ENCODE measurements around the gene CALHM3. TPM values are rescaled to one million over a fixed set of nuclear protein-coding genes. Genes with fewer than 3 reads are reported as not detected.

Gene CALHM3
- total and polyA plus RNA-seq, 2 donors (not counting 3 experiments of a cell fraction or from before 2014, with no cell fraction given) = not detected

GRCh38 chr10:103519798-103520197, 40.8 kb upstream of the CALHM3 start:
- dilution Hi-C loops (cut with MboI; ENCODE audit: extremely low pct_ligation_motif_present, low sequenced_read_pairs) = no loop called here
- Histone ChIP-seq H4K20me1 (replicated peaks; ENCODE audit: control insufficient read depth, extremely low read depth, insufficient read depth, low read length) (no peaks in the 10 kb centered on the region), H3K9ac (replicated peaks; ENCODE audit: extremely low read depth, insufficient read depth, low read length) (no peak overlapping the region), H3K4me1 (ENCODE audit: control insufficient read depth, extremely low read depth, insufficient read depth, low read length) (peaks cover 8% of the 10 kb centered on the region), H3K9me3 (replicated peaks; ENCODE audit: control insufficient read depth, insufficient read depth, low read length) (no peaks in the 10 kb centered on the region), H3K36me3 (ENCODE audit: control insufficient read depth in 2 of 2, extremely low read depth in 1 of 2, insufficient read depth in 2 of 2, low read length in 2 of 2) (no peaks in the 10 kb centered on the region), H3K79me2 (ENCODE audit: control insufficient read depth, insufficient read depth, low read length) (no peaks in the 10 kb centered on the region), H3K9me1 (replicated peaks; ENCODE audit: control insufficient read depth, extremely low read depth, insufficient read depth, low read length) (no peaks in the 10 kb centered on the region), H3K4me2 (ENCODE audit: insufficient read depth, low read length) (no peak overlapping the region), H3K4me3 (replicated peaks in 1 of 3; ENCODE audit: insufficient read depth in 1 of 3, low read depth in 1 of 3, low read length in 3 of 3) (no peak overlapping the region), H2AFZ (ENCODE audit: low read depth, low read length) (no peak overlapping the region), H3K27me3 (ENCODE audit: control insufficient read depth in 2 of 2, insufficient read depth in 2 of 2, low read length in 2 of 2) (no peaks in the 10 kb centered on the region), H3K27ac (ENCODE audit: insufficient read depth, low read depth, low read length) (no peak overlapping the region)
- FAIRE-seq = no peak
- DNase-seq (ENCODE audit: low read depth, low spot score) = no peak
- intact Hi-C loops (cut with micrococcal nuclease) = no loop called here
- POLR2A ChIA-PET = no interaction called here
- CTCF ChIA-PET = no interaction called here
- BruUV-seq (replicated peaks) = no TSS peak
- TF ChIP-seq GATA2 (IDR thresholded peaks at IDR 0.05; ENCODE audit: insufficient read depth, insufficient read length, low read depth, low read length) = no peak
- TF ChIP-seq JUN (IDR thresholded peaks at IDR 0.05; ENCODE audit: borderline replicate concordance, insufficient read depth, insufficient read length, low read depth) = no peak
- no peak for TF ChIP-seq FOS (IDR thresholded peaks at IDR 0.05; ENCODE audit: borderline replicate concordance, insufficient read depth, low read length)
- no peak for TF ChIP-seq MYC (IDR thresholded peaks at IDR 0.05; ENCODE audit: low read depth, low read length)

GRCh38 chr10:103517234-103518085, 38.4 kb upstream of the CALHM3 start:
- Histone ChIP-seq H3K9me1 (replicated peaks; ENCODE audit: control insufficient read depth, extremely low read depth, insufficient read depth, low read length) (no peaks in the 10 kb centered on the region), H2AFZ (ENCODE audit: low read depth, low read length) (no peak overlapping the region), H3K27me3 (ENCODE audit: control insufficient read depth in 2 of 2, insufficient read depth in 2 of 2, low read length in 2 of 2) (no peaks in the 10 kb centered on the region), H4K20me1 (replicated peaks; ENCODE audit: control insufficient read depth, extremely low read depth, insufficient read depth, low read length) (no peaks in the 10 kb centered on the region), H3K9me3 (replicated peaks; ENCODE audit: control insufficient read depth, insufficient read depth, low read length) (no peaks in the 10 kb centered on the region), H3K27ac (ENCODE audit: insufficient read depth, low read depth, low read length) (no peak overlapping the region), H3K4me2 (ENCODE audit: insufficient read depth, low read length) (no peak overlapping the region), H3K9ac (replicated peaks; ENCODE audit: extremely low read depth, insufficient read depth, low read length) (no peak overlapping the region), H3K79me2 (ENCODE audit: control insufficient read depth, insufficient read depth, low read length) (no peaks in the 10 kb centered on the region), H3K4me1 (ENCODE audit: control insufficient read depth, extremely low read depth, insufficient read depth, low read length) (peaks cover 8% of the 10 kb centered on the region), H3K36me3 (ENCODE audit: control insufficient read depth in 2 of 2, extremely low read depth in 1 of 2, insufficient read depth in 2 of 2, low read length in 2 of 2) (no peaks in the 10 kb centered on the region), H3K4me3 (replicated peaks in 1 of 3; ENCODE audit: insufficient read depth in 1 of 3, low read depth in 1 of 3, low read length in 3 of 3) (no peak overlapping the region)
- BruUV-seq (replicated peaks) = no TSS peak
- intact Hi-C loops (cut with micrococcal nuclease) (no loop called here), dilution Hi-C loops (cut with MboI; ENCODE audit: extremely low pct_ligation_motif_present, low sequenced_read_pairs) (no loop called here)
- ChIA-PET CTCF (no interaction called here), POLR2A (no interaction called here)
- FAIRE-seq (no peak), DNase-seq (ENCODE audit: low read depth, low spot score) (no peak)
- no peak for TF ChIP-seq POLR2A (IDR thresholded peaks at IDR 0.05; ENCODE audit: low read depth, low read length)
